ENCODE data around the gene C1orf146. TPM values are rescaled to one million over a fixed set of nuclear protein-coding genes. Genes with fewer than 3 reads are reported as not detected.

C1orf146 gene, protein sequence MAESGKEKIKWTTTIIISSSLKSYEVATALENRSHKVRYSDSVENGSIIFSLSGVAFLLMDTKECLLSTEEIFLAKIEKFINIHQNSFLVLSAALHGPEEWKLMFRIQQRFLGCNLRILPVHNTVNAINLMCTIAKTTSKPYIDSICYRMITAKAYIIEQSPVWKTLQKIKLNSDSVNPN
- total RNA-seq (ENCODE audit: unreplicated experiment), result not detected
- long read RNA-seq, result 0 reads

DNA sequence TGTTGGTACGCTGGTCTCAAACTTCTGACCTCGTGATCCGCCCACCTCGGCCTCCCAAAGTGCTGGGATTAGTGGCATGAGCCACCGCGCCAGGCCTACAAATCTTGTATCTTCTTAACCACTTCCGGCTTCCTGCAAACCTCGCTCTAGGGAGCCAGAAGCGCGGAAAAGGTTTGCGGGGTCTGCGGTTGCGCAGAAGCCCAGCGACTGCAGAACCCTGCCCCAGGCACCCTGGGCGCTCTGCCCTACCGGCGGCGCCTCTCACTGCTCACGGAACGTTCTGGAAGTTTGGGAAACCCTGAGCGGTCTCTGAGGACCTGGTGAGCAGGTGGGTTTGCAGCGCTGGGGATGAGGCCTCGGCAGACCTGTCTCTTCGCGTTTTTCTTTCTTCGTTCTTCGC, at the start of gene C1orf146:
TSS of gene C1orf146 (plus strand) at position 195 of the 400 bp plus-strand sequence. CDS start 13,506 bp downstream, outside the sequence.
- Mint-ChIP-seq H3K27me3 (ENCODE audit: unreplicated experiment) (no peaks in the 10 kb centered on the region), H3K36me3 (ENCODE audit: unreplicated experiment) (no peaks in the 10 kb centered on the region), H3K9me3 (ENCODE audit: unreplicated experiment) (peaks cover 5% of the 10 kb centered on the region), H3K27ac (ENCODE audit: unreplicated experiment) (no peak within 1 kb of the TSS), H3K4me3 (ENCODE audit: unreplicated experiment) (no peak within 1 kb of the TSS), H3K4me1 (ENCODE audit: low read depth, unreplicated experiment) (no peaks in the 10 kb centered on the region)
- TF ChIP-seq, protein P1, sequence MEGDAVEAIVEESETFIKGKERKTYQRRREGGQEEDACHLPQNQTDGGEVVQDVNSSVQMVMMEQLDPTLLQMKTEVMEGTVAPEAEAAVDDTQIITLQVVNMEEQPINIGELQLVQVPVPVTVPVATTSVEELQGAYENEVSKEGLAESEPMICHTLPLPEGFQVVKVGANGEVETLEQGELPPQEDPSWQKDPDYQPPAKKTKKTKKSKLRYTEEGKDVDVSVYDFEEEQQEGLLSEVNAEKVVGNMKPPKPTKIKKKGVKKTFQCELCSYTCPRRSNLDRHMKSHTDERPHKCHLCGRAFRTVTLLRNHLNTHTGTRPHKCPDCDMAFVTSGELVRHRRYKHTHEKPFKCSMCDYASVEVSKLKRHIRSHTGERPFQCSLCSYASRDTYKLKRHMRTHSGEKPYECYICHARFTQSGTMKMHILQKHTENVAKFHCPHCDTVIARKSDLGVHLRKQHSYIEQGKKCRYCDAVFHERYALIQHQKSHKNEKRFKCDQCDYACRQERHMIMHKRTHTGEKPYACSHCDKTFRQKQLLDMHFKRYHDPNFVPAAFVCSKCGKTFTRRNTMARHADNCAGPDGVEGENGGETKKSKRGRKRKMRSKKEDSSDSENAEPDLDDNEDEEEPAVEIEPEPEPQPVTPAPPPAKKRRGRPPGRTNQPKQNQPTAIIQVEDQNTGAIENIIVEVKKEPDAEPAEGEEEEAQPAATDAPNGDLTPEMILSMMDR (IDR thresholded peaks at IDR 0.05; ENCODE audit: partially characterized antibody, unreplicated experiment), result no peak
- no peak for DNase-seq

DNA sequence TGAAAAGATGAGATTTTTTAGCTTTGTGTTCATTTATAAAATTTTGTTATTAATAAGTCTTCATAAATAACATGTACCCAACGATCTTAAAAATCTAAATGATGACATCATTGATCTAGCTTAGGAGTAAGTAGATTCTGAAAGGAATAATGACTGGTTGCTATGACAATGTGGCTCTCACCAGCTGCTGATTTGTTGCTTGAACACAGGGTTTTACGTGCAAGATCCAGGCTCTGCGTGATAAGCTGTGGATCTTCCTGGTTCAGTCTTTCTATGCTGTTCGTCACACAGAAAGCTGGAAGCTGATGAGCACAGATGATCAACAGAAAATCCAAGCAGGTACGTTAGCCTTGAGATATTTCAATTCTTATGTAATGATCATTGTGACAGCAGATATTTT, 49.1 kb upstream of the C1orf146 start:
- Mint-ChIP-seq H3K27me3 (ENCODE audit: unreplicated experiment) (peaks cover 2% of the 10 kb centered on the region), H3K9me3 (ENCODE audit: unreplicated experiment) (no peaks in the 10 kb centered on the region), H3K4me1 (ENCODE audit: low read depth, unreplicated experiment) (no peaks in the 10 kb centered on the region), H3K27ac (ENCODE audit: unreplicated experiment) (peak overlapping the region; percentile 96), H3K36me3 (ENCODE audit: unreplicated experiment) (no peaks in the 10 kb centered on the region), H3K4me3 (ENCODE audit: unreplicated experiment) (peak overlapping the region; percentile 88)
- peak; percentile 18 for DNase-seq
- TF ChIP-seq, protein P1 (IDR thresholded peaks at IDR 0.05; ENCODE audit: partially characterized antibody, unreplicated experiment), result no peak

DNA sequence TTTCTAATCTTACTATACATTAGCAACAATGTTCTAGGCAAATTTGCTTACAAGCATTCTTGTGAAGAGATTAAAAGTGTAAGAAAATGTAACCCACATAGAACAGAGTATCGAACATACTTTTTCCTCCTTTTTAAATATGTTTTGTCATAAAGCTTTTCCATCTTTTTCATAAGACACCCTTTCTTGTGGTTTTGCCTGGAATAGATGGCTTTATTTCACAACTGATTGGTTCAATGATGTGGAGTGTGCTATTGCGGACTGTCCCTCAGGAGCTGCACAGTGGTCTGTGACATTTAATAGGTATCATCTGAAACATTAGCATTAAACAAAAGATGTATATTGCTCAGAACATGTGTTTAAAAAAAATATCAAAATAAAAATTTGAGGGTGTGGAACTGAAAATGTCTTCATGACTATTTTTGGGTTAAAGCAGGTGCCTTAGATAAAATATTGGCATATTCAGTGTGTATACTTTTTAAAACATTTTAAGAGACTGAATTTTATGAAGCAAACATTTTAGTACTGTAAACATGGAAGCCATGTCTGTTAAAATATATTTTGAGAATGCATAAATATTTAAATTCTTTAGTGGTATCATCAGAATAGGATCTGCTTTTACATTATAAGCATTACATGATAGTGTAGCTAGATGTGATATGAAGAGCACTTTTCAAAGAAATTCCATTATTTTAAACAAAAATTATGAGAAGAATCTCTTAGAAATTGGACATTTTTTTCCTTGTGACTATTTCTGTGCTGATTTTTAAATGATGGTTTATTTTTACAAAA, 48.3 kb upstream of the C1orf146 start:
- H3K36me3 Mint-ChIP-seq (ENCODE audit: unreplicated experiment), result no peaks in the 10 kb centered on the region
- H3K9me3 Mint-ChIP-seq (ENCODE audit: unreplicated experiment), result no peaks in the 10 kb centered on the region
- H3K4me1 Mint-ChIP-seq (ENCODE audit: low read depth, unreplicated experiment), result no peaks in the 10 kb centered on the region
- H3K27me3 Mint-ChIP-seq (ENCODE audit: unreplicated experiment), result peaks cover 2% of the 10 kb centered on the region
- DNase-seq, result no peak
- peak overlapping the region; percentile 87 for H3K4me3 Mint-ChIP-seq (ENCODE audit: unreplicated experiment)
- TF ChIP-seq, protein P1 (IDR thresholded peaks at IDR 0.05; ENCODE audit: partially characterized antibody, unreplicated experiment), result no peak
- no peak overlapping the region for H3K27ac Mint-ChIP-seq (ENCODE audit: unreplicated experiment)

DNA sequence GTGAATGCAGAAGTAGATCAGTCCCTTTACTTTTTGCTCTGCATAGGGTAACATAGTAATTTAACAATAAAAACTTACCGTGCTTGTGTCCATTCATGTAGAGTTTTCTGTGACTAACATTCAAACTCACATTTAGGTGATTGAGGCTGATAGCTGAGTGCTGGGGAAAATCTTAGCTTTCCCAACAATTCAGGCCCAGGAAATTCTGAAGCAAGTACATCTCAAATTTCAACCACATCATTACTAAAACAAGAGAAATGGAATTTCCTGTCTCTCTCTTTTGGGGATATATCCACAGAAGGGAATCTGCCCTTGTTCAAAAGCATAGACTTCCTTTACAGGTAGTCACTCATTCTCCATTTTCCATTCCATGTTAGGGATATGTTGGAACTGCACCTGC, 33.1 kb upstream of the C1orf146 start:
- Mint-ChIP-seq H3K27ac (ENCODE audit: unreplicated experiment) (no peak overlapping the region), H3K36me3 (ENCODE audit: unreplicated experiment) (no peaks in the 10 kb centered on the region), H3K9me3 (ENCODE audit: unreplicated experiment) (peaks cover 2% of the 10 kb centered on the region), H3K4me1 (ENCODE audit: low read depth, unreplicated experiment) (peaks cover 5% of the 10 kb centered on the region), H3K27me3 (ENCODE audit: unreplicated experiment) (no peaks in the 10 kb centered on the region), H3K4me3 (ENCODE audit: unreplicated experiment) (no peak overlapping the region)
- no peak for DNase-seq
- TF ChIP-seq, protein P1 (IDR thresholded peaks at IDR 0.05; ENCODE audit: partially characterized antibody, unreplicated experiment), result no peak

DNA sequence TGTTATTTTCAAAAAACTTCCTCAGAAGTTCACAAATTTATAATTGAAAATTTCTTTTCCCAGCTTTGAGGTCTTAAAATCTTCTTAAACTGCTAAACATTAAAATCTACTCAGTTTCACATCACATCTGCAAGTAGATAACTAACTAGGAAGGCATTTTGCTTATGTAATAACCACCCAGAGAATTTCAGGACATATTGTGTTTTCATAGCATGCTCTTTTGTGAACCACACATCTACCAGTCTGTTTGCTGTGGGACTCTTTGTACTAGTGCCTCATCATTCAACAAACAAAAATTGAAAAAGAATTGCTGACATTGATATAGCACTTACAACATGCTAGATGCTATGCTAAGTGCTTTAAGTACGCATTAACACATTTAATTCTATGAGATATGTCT, 31.6 kb upstream of the C1orf146 start:
- TF ChIP-seq, protein P1 (IDR thresholded peaks at IDR 0.05; ENCODE audit: partially characterized antibody, unreplicated experiment), result no peak
- Mint-ChIP-seq H3K4me1 (ENCODE audit: low read depth, unreplicated experiment) (peaks cover 5% of the 10 kb centered on the region), H3K27me3 (ENCODE audit: unreplicated experiment) (no peaks in the 10 kb centered on the region), H3K27ac (ENCODE audit: unreplicated experiment) (no peak overlapping the region), H3K4me3 (ENCODE audit: unreplicated experiment) (no peak overlapping the region), H3K36me3 (ENCODE audit: unreplicated experiment) (no peaks in the 10 kb centered on the region), H3K9me3 (ENCODE audit: unreplicated experiment) (peaks cover 2% of the 10 kb centered on the region)
- DNase-seq, result no peak

All from glutamatergic neuron (in vitro differentiated cells).